ENCODE data around the gene ARL8B.

Gene ARL8B

GRCh38 chr3:5226783-5227182 lies 104.7 kb downstream of the ARL8B start:
- H3K4me3 ChIP-seq (ENCODE audit: low read depth, low read length) = no peak overlapping the region
- peak; percentile 7 for DNase-seq (ENCODE audit: low read depth)

- no peak for DNase-seq (ENCODE audit: low read depth)
- H3K4me3 ChIP-seq (ENCODE audit: low read depth, low read length) = no peak overlapping the region
Measured at GRCh38 chr3:5227812-5228211, 105.7 kb downstream of the ARL8B start.

GRCh38 chr3:5229414-5229813 lies 107.3 kb downstream of the ARL8B start:
- DNase-seq (ENCODE audit: low read depth) = no peak
- no peak overlapping the region for H3K4me3 ChIP-seq (ENCODE audit: low read depth, low read length)
